GM18519 (cell line): ENCODE data around the gene SLF2.

Experiments used
- ATAC-seq: cut with Tn5 transposase; IDR thresholded peaks from one replicate; pipeline ENCODE4 v1.9.1; 2021; ENCODE audit warnings: mild to moderate bottlenecking, moderate library complexity; ENCODE audit not compliant: unreplicated experiment, low FRiP score

The SLF2 gene

GRCh38 chr10:100977436-100977835 is 64.7 kb downstream of the SLF2 start:
- ATAC-seq = no peak

- no peak for ATAC-seq
These were observed 65.5 kb downstream of the SLF2 start for GRCh38 chr10:100978121-100978900.

DNA sequence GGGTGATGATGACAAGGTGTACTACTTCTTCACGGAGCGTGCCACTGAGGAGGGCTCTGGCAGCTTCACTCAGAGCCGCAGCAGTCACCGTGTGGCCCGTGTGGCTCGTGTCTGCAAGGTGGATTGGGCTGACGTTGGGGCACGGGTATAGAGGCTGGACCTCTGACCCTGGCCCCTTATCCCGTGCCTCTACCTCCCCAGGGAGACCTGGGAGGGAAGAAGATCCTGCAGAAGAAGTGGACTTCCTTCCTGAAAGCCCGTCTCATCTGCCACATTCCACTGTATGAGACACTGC is 66.1 kb downstream of the SLF2 start:
- ATAC-seq = no peak

- no peak for ATAC-seq
These were observed 67.1 kb downstream of the SLF2 start for GRCh38 chr10:100979791-100980272.

DNA sequence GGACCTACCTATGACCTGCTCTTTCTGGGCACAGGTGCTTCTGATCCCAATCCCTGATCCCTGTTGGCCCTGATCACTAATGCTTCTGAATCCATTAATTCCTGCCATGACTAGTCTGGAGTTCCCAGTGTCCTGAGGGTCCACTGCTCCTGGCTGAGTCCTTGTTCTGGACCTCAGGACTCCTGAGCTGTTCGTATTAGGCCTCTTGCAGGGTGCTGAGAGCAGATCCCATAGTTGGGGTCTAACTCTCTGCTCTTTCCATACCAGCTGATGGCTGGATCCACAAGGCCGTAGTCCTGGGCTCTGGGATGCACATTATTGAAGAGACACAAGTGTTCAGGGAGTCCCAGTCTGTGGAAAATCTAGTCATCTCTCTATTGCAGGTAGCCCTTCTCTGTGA is 67.5 kb downstream of the SLF2 start:
- ATAC-seq = no peak

DNA sequence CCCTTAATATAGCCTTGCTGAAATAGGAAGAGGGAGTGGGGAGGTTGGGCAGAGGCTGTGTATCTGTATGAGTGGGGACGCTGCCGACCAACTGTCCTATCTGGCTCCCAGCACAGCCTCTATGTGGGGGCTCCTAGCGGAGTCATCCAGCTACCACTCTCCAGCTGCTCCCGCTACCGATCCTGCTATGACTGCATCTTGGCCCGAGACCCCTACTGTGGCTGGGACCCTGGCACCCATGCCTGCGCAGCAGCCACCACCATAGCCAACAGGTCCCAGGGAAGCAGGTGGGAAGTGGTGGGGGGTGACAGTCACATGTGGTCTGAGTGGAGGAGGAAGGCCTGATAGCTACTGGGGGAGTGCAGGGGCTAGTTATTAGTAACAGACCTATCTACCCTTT is 67.9 kb downstream of the SLF2 start:
- no peak for ATAC-seq

DNA sequence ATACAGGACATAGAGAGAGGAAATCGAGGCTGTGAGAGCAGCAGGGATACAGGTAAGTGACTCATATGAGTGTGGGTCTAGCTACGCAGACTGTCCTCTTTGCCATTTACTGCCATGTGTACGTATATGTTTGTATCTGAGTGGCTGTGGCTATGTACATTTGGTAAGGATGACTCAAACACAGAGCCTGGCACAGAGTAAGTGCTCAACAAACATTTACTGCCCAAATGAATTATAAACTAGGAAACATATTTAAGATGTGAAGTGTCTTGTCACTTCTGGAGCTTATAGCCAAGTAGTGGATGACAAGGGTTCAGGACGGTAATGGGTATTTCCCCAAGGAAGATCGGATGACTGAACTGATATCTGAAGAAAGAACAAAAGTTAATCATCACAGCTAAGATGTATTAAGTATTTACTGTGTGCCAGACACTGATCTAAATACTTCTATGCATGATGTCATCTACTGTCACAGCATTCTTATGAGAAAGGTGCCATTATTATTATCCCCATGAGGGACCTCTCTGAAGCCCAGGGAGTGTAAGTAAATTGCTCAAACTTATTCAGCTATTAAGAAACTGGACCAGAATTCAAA is 68.5 kb downstream of the SLF2 start:
- no peak for ATAC-seq

- no peak for ATAC-seq
These were observed 70.4 kb downstream of the SLF2 start for GRCh38 chr10:100982916-100983830.

- no peak for ATAC-seq
These were observed 71.3 kb downstream of the SLF2 start for GRCh38 chr10:100983868-100984671.

- no peak for ATAC-seq
These were observed 72.0 kb downstream of the SLF2 start for GRCh38 chr10:100984672-100985177.

DNA sequence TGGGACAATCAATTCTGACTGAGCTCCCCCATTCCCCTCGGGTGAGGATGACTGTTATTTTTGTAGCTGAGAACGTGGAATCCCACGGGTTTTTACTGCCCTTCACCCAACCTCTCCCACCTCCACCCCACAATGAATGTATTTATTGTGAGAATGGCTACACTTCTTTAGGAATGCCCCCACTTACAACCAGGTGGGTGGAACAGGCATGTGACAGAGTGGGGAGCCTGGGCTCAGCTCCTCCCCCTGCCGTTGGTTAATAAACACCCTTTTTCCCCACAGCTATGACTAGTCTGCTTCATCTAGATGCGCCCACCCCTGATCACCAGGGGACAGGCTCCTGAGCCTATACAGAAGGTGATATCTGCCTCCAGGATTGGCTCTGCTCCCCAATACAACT is 72.6 kb downstream of the SLF2 start:
- no peak for ATAC-seq

DNA sequence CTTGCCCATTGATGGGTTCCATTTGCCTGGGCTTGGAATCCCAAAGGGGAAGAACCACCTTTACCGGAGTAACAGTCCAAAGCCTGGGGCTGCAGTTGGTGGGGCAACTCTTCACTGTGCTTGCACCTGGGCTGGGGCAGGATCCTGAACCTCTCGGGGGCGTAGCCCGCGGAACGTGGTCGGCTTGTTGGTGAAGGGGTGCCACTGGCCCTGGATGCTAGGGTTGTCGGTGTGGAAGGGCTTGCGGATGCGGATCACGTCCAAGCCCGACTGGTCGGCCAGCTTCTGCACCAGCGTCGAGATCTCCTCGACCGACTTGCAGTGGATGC is 73.8 kb downstream of the SLF2 start:
- ATAC-seq = no peak

- peak; percentile 57 for ATAC-seq
These were observed 74.4 kb downstream of the SLF2 start, which contains the start of the genes MRPL43 and TWNK for GRCh38 chr10:100986952-100987684. Gene MRPL43, minus strand, starts transcription at chr10:100987497. Its CDS starts 54 bp downstream, at chr10:100987443. Gene TWNK, plus strand, starts transcription at chr10:100987543. Its CDS starts 668 bp downstream, at chr10:100988211.

- no peak for ATAC-seq
These were observed 74.9 kb downstream of the SLF2 start for GRCh38 chr10:100987685-100988049.

GRCh38 chr10:100988166-100988565 is 75.4 kb downstream of the SLF2 start:
- ATAC-seq = no peak

DNA sequence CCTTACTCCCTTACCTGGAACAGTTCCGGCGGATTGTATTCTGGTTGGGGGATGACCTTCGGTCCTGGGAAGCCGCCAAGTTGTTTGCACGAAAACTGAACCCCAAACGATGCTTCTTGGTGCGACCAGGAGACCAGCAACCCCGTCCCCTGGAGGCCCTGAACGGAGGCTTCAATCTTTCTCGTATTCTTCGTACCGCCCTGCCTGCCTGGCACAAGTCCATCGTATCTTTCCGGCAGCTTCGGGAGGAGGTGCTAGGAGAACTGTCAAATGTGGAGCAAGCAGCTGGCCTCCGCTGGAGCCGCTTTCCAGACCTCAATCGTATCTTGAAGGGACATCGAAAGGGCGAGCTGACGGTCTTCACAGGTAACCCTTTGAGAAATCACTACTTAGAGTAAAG is 76.3 kb downstream of the SLF2 start:
- ATAC-seq = no peak

GRCh38 chr10:100993986-100994708 is 81.4 kb downstream of the SLF2 start:
- ATAC-seq = no peak

DNA sequence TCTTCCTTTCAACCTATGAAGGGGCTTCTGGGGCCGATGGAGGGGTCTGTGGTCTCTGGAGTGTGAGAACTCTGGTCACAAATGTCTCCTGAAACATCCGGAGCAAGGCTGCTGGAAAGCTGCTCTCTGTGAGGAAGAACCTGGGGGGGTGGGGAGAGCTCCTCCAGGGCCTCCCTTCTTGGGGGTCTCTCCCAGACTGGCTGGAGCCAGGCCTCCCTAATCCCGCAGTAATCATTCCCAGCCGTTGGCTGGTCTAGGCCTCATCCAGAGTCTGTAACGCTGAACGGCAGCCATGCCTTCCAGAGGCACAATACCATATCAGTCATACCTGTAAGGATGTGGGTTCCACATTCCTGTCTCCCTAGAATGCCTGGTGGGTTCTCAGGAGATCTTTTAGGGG is 82.4 kb downstream of the SLF2 start:
- ATAC-seq = no peak
